Gastroesophageal sphincter (tissue), 4 donors: ENCODE data around the gene ABHD4. TPM values are rescaled to one million over a fixed set of nuclear protein-coding genes. Genes with fewer than 3 reads are reported as not detected.
"Not testable (repeated sequence)": the region's sequence is repeated elsewhere in the genome, so short reads cannot be mapped to it uniquely, and the experiment has no call there.

ENCODE experiments used
- ATAC-seq: fragments of 150-250 bp; one replicate; pipeline ENCODE4 v1.9.1; 2016; ENCODE audit warnings: mild to moderate bottlenecking, moderate library complexity
- H3K27ac ChIP-seq, 4 donors: fragments of 200-600 bp; sonication (generic) in 3 of 4; 1 replicate in 3 of 4; 2 replicates in 1 of 4; pipeline ENCODE4 v1.5.1; 2016 to 2019
- H3K27me3 ChIP-seq: fragments of 200-600 bp; sonication (generic); one replicate; pipeline ENCODE4 v1.5.1; 2019
- H3K36me3 ChIP-seq, 2 donors: fragments of 200-600 bp; sonication (generic); one replicate each; pipeline ENCODE4 v1.5.1; 2019; ENCODE audit warnings: control low read depth in 1 of 2
- H3K4me1 ChIP-seq, 3 donors: fragments of 200-600 bp; sonication (generic); 1 replicate in 2 of 3; 2 replicates in 1 of 3; pipeline ENCODE4 v1.5.1; 2016 to 2019; ENCODE audit warnings: control low read depth in 2 of 3
- H3K4me3 ChIP-seq, 2 donors: fragments of 200-600 bp; sonication (generic); one replicate each; pipeline ENCODE4 v1.5.1; 2019; ENCODE audit warnings: mild to moderate bottlenecking in 1 of 2, moderate library complexity in 1 of 2
- H3K9me3 ChIP-seq, 3 donors: fragments of 200-600 bp; sonication (generic); one replicate each; pipeline ENCODE4 v1.5.1; 2017 to 2019; ENCODE audit warnings: control low read depth in 2 of 3
- CTCF ChIP-seq, 4 experiments: fragments of 200-600 bp in 2 of 4; fragments of 450-650 bp in 2 of 4; sonication (generic) in 1 of 4; IDR thresholded peaks; one replicate each; pipeline ENCODE4 v1.5.1; 2017 to 2019; ENCODE audit warnings: antibody characterized with exemption in 4 of 4, mild to moderate bottlenecking in 2 of 4, moderate library complexity in 2 of 4
- EP300 ChIP-seq: sonication (generic); formaldehyde crosslinking; IDR thresholded peaks from one replicate; pipeline ENCODE4 v1.6.1; 2017; ENCODE audit warnings: antibody characterized with exemption, mild to moderate bottlenecking
- POLR2A ChIP-seq, 2 donors: fragments of 450-650 bp; IDR thresholded peaks; one replicate each; pipeline ENCODE4 v1.6.1; 2017; ENCODE audit warnings: antibody characterized with exemption in 2 of 2, mild to moderate bottlenecking in 2 of 2, moderate library complexity in 1 of 2
- POLR2AphosphoS5 ChIP-seq: sonication (generic); formaldehyde crosslinking; IDR thresholded peaks from one replicate; pipeline ENCODE4 v1.6.1; 2017; ENCODE audit warnings: antibody characterized with exemption
- WGBS, 2 donors: methylation state at CpG; one replicate each; pipeline ENCODE4 v1.1.5; 2018; ENCODE audit warnings: low coverage in 1 of 2; 5-methylcytosine and 5-hydroxymethylcytosine counted together
- total RNA-seq, 4 donors: library from RNA; depleted of rRNA; stranded (reverse); fragments of >200 nt; gene quantifications; one replicate each; pipeline ENCODE4 v1.1.0, GENCODE V29; 2016

The ABHD4 gene
- total RNA-seq, 4 donors from 2014 or later: 23.8 to 42.0 (median 31.0) TPM

GRCh38 chr14:22552001-22552826, 45.9 kb upstream of the ABHD4 start:
- 70 to 86% methylated on average over 5 to 8 of the region's 13 CpGs for WGBS, 2 donors
- ATAC-seq: no peak
- no peaks in the 10 kb centered on the region for H3K9me3 ChIP-seq
- peaks cover 0 to 20% (median 7%) of the 10 kb centered on the region in 3 donors for H3K4me1 ChIP-seq
- H3K27ac ChIP-seq: no peak overlapping the region
- no peak for TF ChIP-seq EP300
- no peak for TF ChIP-seq POLR2A (IDR thresholded peaks at IDR 0.05)
- no peak for TF ChIP-seq CTCF (IDR thresholded peaks at IDR 0.05)
- no peak for TF ChIP-seq POLR2AphosphoS5
- no peaks in the 10 kb centered on the region for H3K36me3 ChIP-seq
- no peak overlapping the region for H3K4me3 ChIP-seq
- no peaks in the 10 kb centered on the region for H3K27me3 ChIP-seq

- 94 to 100% methylated on average over 1 to 2 of the region's 2 CpGs for WGBS, 2 donors
- ATAC-seq: no peak
- Histone ChIP-seq H3K36me3 (no peaks in the 10 kb centered on the region), H3K4me1 (peaks cover 0 to 23% (median 9%) of the 10 kb centered on the region in 3 donors), H3K27me3 (no peaks in the 10 kb centered on the region), H3K9me3 (no peaks in the 10 kb centered on the region), H3K27ac (no peak overlapping the region), H3K4me3 (no peak overlapping the region)
- no peak for TF ChIP-seq EP300
- no peak for TF ChIP-seq POLR2AphosphoS5
- TF ChIP-seq CTCF (IDR thresholded peaks at IDR 0.05): no peak
- TF ChIP-seq POLR2A (IDR thresholded peaks at IDR 0.05): no peak
These were observed 45.3 kb upstream of the ABHD4 start for GRCh38 chr14:22552827-22553076.

GRCh38 chr14:22553445-22553844, 44.7 kb upstream of the ABHD4 start:
- 77 to 100% methylated on average over 1 to 4 of the region's 5 CpGs for WGBS, 2 donors
- no peak for ATAC-seq
- H3K9me3 ChIP-seq: no peaks in the 10 kb centered on the region
- H3K27me3 ChIP-seq: no peaks in the 10 kb centered on the region
- TF ChIP-seq POLR2A (IDR thresholded peaks at IDR 0.05) (no peak), EP300 (no peak), CTCF (IDR thresholded peaks at IDR 0.05) (no peak), POLR2AphosphoS5 (no peak)
- H3K36me3 ChIP-seq: no peaks in the 10 kb centered on the region
- H3K4me3 ChIP-seq: no peak overlapping the region
- H3K4me1 ChIP-seq: peaks cover 0 to 30% (median 9%) of the 10 kb centered on the region in 3 donors
- H3K27ac ChIP-seq: no peak overlapping the region

GRCh38 chr14:22553861-22554497, 44.1 kb upstream of the ABHD4 start:
- not testable (repeated sequence) for H3K27ac ChIP-seq, H3K36me3 ChIP-seq, H3K27me3 ChIP-seq, H3K9me3 ChIP-seq, H3K4me3 ChIP-seq, ATAC-seq
- WGBS, 2 donors: 77% methylated on average over 6 of the region's 14 CpGs; no CpG with 5 or more reads in 1 of the 2 donors
- H3K4me1 ChIP-seq: peaks cover 0 to 31% (median 9%) of the 10 kb centered on the region in 3 donors

- ATAC-seq: no peak
- Histone ChIP-seq H3K4me3 (no peak overlapping the region), H3K4me1 (peaks cover 0 to 31% (median 9%) of the 10 kb centered on the region in 3 donors), H3K27me3 (no peaks in the 10 kb centered on the region), H3K9me3 (no peaks in the 10 kb centered on the region), H3K27ac (no peak overlapping the region), H3K36me3 (no peaks in the 10 kb centered on the region)
- no peak for TF ChIP-seq POLR2AphosphoS5
- TF ChIP-seq CTCF (IDR thresholded peaks at IDR 0.05): no peak
- TF ChIP-seq EP300: no peak
- no peak for TF ChIP-seq POLR2A (IDR thresholded peaks at IDR 0.05)
- WGBS, 2 donors: 100% methylated on average over 1 to 2 of the region's 15 CpGs
These were observed 43.4 kb upstream of the ABHD4 start for GRCh38 chr14:22554498-22555383.
